ENCODE data around the gene PVALEF.
"Not testable (repeated sequence)": the region's sequence is repeated elsewhere in the genome, so short reads cannot be mapped to it uniquely, and the experiment has no call there.

PVALEF gene

DNA sequence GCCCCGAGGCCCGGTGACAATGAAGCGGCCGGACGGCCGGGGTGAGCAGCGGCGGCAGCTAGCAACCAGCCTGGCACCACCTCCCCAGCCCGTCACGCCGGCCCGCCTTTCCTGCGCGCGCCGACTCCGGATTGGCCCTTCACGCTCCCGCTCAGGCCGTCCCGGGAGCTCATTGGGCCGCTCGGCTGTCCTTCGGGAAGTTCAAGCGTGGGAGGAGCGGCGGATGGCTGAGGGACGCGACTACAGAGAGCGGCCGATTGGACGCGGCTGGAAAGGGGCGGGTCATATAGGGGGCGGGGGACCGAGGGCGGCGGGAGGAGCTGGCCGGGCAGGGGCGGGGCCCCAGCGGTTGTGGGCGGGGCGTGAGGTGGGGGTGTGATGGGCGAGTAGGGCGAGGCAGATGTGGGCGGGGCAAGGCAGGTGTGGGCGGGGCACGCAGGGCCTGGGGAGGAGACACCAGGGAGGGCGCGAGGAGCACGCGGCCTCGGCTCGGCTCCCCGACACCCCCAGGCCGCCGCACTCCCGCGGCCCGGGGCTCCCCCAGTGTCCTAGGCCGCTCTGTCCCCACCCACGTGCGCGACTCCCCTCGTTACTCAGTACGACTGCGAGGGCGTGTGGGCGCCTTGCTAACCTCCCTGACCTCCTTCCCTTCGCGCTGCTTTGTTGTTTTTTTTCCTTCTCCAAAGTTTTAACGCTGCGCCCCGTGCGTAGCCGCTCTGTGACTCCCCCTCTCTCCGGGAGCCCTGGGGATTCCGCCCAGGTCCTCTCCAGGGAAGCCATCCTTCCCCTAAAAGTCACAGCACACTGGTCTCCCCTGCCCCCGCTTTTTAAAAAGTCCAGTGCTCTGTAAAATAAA, 57.8 kb downstream of the PVALEF start, which contains the start of gene CEP131:
Gene CEP131, minus strand, starts transcription at position 60 of the 856 bp plus-strand sequence. CDS start 2,909 bp downstream, outside the sequence.
- DNase-seq = peak; percentile 99

DNA sequence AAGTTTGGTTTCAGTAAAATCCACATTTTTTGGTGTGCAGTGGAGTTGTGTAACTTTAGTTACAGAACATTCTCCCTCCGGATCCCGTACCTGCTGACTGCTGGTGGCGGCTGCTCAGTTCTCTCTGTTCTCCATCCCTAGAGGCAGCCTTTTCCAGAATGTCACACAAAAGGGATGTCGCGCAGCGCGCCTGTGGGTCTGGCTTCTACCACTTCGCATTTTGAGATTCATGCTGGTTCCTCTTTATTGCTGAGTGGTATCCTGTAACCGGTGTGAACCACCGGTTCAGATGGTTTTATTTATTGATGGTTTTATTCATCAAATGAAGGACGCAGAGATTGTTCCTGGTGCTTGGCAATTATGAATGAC, 58.4 kb downstream of the PVALEF start:
- DNase-seq = no peak

DNA sequence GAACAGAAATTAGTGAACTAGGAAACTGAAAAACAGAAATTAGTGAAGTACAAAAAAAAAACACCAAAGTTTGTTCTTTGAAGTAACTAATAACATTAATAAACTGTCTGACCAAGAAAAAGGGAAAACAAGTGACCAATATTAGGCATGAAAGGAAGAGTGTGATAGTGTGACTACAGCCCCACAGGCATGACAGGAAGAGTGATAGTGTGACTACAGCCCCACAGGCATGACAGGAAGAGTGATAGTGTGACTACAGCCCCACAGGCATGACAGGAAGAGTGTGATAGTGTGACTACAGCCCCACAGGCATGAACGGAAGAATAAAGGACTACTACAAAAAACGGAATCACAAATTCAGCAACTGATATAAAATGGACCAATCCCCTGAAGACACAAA, 62.3 kb downstream of the PVALEF start:
- DNase-seq = not testable (repeated sequence)

DNA sequence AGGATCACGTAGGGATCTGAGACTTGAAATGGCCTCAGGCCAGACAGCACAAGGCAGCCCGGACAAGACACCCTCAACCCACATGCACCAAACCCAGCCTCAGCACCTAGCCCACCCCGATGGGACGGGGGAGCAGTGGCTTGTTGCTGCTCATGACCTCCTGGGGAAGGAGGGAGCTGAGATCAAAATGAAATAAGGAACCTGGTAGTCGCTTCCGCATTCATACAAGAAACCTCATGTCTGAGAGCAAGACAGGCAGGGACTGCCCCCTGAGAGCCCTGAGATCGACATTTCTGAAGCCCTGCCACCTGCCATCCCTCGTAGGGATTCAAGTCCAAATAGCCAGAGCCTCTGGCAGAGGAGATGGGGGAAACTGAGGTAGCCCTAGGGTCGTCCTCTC, 63.1 kb downstream of the PVALEF start:
- DNase-seq = no peak

DNA sequence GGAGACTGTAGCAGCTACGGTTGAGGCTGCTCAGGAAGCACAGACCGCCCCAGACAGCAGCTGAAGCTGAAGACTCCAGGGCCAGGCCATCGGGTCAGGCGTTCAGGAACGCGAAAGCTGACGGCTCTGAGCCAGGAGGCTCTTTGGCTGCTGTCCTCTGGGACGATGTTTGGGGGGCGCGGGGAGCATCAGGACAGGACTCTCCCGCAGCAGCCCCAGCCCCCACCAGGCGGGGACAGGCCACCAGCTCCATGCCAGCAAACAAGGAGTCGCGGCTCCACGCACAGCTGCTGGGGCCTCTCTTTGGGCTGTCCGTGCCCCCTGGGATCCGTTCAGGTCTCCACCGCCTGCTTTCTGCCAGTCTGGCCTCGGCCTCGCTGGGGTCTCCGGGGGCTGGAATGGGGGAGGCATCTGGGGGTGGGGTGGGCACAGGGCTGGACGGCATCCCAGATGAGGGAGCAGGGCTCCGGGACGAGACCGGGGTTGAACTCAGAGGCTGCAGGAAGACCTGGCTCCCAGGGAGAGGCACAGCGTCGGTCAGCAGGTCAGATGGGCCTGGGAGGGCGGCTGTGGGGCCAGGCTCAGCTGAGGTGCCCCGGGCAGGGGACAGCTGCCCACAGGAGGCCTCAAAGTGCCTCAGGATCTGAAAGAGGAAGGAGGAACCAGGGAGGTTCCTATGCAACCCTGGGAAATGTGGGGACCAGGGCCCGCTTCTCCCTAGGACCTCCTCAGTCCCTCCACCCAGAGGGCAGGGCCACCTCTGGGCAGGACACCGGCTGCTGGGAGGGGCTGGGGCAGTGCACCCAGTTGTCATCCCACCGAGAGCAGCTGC, 63.7 kb downstream of the PVALEF start:
- no peak for DNase-seq

DNA sequence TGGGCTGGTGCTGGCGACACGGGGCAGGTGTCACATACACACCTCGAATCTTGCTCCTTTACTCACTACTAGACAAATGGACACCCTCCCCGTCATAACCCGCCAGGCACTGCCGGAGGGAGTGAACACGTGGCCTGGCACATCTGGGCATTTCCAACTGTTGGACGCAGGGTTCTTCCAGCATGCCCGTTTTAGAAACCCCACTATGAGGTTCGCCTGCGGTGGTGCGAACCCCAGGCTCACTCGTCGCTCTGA, 64.3 kb downstream of the PVALEF start:
- DNase-seq = no peak

DNA sequence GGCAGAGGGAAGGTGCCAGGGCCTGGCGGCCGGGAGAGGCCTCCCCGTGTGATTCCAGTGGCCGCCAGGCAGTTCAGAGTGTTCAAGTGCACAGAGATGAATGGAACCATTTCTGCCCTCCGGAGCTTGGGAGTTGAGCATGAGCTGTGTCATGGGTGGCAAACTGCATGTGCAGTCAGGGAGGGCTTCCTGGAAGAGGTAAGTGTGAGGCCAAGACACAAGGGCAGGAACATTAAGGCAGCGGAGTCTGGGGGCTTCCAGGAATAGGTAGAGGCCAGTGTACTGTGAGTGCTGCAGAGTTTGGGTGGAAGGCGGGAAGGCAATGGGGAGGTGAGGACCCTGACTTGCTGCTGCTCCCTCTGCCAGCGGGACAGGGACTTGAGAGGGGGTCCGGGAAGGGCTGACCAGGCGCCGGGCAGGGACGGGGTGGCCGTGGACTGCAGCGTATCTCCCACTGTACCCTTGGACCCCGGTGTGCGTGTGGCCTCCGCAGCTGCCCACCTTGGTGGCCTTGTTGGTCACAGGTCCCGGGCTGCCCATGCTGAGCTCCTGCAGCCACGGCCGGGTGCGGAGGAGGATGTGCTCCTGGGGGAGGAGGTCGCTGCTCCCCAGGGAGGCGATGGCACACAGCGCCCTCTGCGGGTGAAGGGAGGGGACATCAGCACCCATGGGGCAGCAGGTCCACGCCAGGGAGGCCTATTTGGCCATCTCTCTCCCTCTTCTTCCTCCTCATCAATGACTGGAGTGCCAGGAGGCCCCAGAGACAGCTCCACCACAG, 64.9 kb downstream of the PVALEF start:
- DNase-seq = no peak

DNA sequence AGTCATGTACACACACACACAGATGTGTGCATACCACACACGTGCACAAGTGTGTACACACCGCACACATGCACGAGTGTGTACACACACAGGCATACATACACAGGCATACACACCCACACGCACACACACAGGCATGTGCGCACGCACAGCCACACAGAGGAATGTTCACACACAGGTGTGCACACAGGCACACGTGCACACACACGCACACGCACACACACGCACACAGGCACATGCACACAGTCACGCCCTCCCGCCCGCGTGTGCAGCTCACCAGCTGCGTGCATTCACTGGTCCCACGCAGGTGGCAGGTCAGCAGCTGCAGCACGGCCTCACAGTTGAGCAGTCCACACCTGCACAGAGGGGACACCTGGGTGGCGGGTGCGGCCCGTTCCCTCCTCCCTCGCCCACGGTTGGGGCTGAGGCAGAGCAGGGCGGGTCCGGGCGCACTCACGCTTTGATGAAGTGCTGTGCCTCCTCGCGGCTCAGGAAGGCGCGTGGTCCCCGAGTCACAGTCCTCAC, 65.9 kb downstream of the PVALEF start:
- no peak for DNase-seq

DNA sequence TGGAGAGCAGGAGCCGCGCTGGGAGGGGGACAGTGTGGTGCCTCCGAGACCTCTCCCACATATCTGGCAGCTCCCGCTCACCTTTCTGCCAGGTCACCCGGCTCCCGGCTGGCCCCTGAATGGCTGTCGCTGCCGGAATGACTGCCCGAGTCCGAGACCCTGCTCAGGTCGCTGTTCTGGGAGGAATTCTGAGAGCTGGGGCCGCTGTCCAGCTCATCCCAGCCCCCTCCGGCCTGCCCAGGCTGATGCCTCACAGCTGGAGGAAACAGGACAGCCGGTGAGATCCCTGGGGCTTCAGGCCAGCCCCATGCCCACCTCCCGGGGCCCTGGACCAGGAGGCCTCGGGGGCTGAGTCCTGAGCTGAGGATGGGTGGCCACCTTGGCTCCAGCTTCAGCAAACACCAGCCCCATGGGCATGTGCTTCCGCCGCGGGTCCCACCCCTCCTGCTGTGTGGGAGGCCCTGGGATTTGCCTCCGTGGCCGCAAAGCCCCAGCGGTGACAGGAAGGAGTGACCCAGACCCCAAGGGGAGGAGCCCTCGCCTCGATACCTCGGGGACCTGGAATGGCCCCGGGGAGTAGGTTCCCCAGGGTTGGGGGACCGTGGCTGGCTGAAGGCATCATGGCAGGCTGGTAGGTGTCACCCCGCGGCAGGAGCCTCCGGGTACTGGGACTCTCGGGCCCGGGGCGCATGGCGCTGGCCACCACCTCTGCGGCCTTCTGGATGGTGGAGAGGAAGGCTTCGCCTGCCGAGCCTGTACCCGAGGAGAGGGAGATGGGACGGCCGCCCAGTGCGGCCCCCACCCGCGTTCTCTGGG, 66.7 kb downstream of the PVALEF start:
- no peak for DNase-seq
